HEK293 (cell line): ENCODE results near the gene EZH1.
"Not testable (repeated sequence)": the region's sequence is repeated elsewhere in the genome, so short reads cannot be mapped to it uniquely, and the experiment has no call there.

Experiments
- CTCF ChIP-seq: fragments of 450-650 bp; formaldehyde crosslinking; IDR thresholded peaks from 2 replicates; pipeline ENCODE4 v1.5.1; 2016; ENCODE audit warnings: missing biosample characterization, missing genetic modification characterization
- ZSCAN5A ChIP-seq: fragments of 450-650 bp; formaldehyde crosslinking; IDR thresholded peaks from 2 replicates; pipeline ENCODE4 v1.5.1; 2016; ENCODE audit warnings: missing biosample characterization, missing genetic modification characterization

GRCh38 chr17:42666126-42666525 is 78.7 kb downstream of the EZH1 start:
- not testable (repeated sequence) for TF ChIP-seq ZSCAN5A, CTCF (tag by site-specific recombination)
